K562 (cell line): ENCODE results near the gene TIMP2. TPM values are rescaled to one million over a fixed set of nuclear protein-coding genes. Genes with fewer than 3 reads are reported as not detected.

Experiments
- ATAC-seq: fragments of 200-7000 bp; cut with Tn5 transposase; 3 replicates; pipeline ENCODE4 v1.9.1; 2020; ENCODE audit warnings: moderate library complexity
- BruUV-seq: library from RNA; stranded (reverse); fragments of 400-500 nt; replicated peaks from 2 replicates; lab custom pipeline; 2021; lab: Mats Ljungman, UMichigan
- CTCF ChIA-PET: fragments of 300-600 bp; formaldehyde crosslinking; extraction: SDS; loops from one replicate; lab custom pipeline; 2021; ENCODE audit warnings: low intra/inter-chr PET ratio; lab: Yijun Ruan, JAX
- POLR2A ChIA-PET: fragments of 300-600, 350-650 bp; sonication (Branson Sonifier 250); formaldehyde crosslinking; extraction: SDS; loops from one replicate; lab custom pipeline; 2021; ENCODE audit warnings: antibody characterized with exemption, inconsistent platforms; lab: Yijun Ruan, JAX
- DNase-seq, 4 experiments: peaks; one replicate each; pipeline versions ENCODE4 v3.0.0 to v3.0.0-alpha.2; 2011 to 2018; ENCODE audit warnings: low spot score in 3 of 4, mixed read lengths in 3 of 4; ENCODE audit errors: extremely low read depth in 1 of 4
- FAIRE-seq: peaks from 2 replicates; lab custom pipeline; 2011; peaks lifted over from hg19 to GRCh38; lab: Jason Lieb, UNC
- H2AFZ ChIP-seq: 2 replicates; pipeline ENCODE4 v1.6.0; 2011; ENCODE audit warnings: low read depth, low read length, control low read depth, inconsistent platforms
- H3K27ac ChIP-seq: fragments of 200-600 bp; 3 replicates; pipeline ENCODE4 v1.8.0; 2011; ENCODE audit warnings: low read depth, mild to moderate bottlenecking, control low read depth, inconsistent platforms, low read length, moderate library complexity, mixed read lengths; ENCODE audit errors: extremely low read depth
- H3K27me3 ChIP-seq, 2 experiments: fragments of 300-600 bp in 1 of 2; 2 replicates in 1 of 2; 3 replicates in 1 of 2; pipeline versions ENCODE4 v1.6.0 to v1.8.0; 2011; ENCODE audit warnings: inconsistent platforms in 2 of 2, low read length in 2 of 2, mild to moderate bottlenecking in 1 of 2, mixed read lengths in 1 of 2, moderate library complexity in 1 of 2; ENCODE audit not compliant: control insufficient read depth in 2 of 2, insufficient read depth in 2 of 2
- H3K36me3 ChIP-seq: fragments of 300-600 bp; 3 replicates; pipeline ENCODE4 v1.8.0; 2011; ENCODE audit warnings: mild to moderate bottlenecking, low read length, inconsistent platforms; ENCODE audit not compliant: control insufficient read depth, insufficient read depth
- H3K4me1 ChIP-seq, 2 experiments: fragments of 200-600 bp in 1 of 2; replicated peaks in 1 of 2; 2 replicates in 1 of 2; 3 replicates in 1 of 2; pipeline versions ENCODE4 v1.5.1 to v1.8.0; 2011; ENCODE audit warnings: inconsistent platforms in 2 of 2, low read length in 2 of 2, mild to moderate bottlenecking in 1 of 2, mixed read lengths in 1 of 2, moderate library complexity in 1 of 2; ENCODE audit not compliant: control insufficient read depth in 2 of 2, insufficient read depth in 2 of 2
- H3K4me2 ChIP-seq: 2 replicates; pipeline ENCODE4 v1.6.1; 2011; ENCODE audit warnings: low read length, control low read depth, inconsistent platforms, mixed read lengths; ENCODE audit not compliant: insufficient read depth
- H3K4me3 ChIP-seq: fragments of 200-600 bp; sonication (generic), shearing (Covaris generic); 2 replicates; pipeline ENCODE4 v1.5.1; 2016; ENCODE audit warnings: control low read depth, inconsistent platforms
- H3K79me2 ChIP-seq: fragments of 200-600 bp; 3 replicates; pipeline ENCODE4 v1.8.0; 2011; ENCODE audit warnings: low read length, inconsistent platforms; ENCODE audit not compliant: control insufficient read depth, insufficient read depth
- H3K9ac ChIP-seq, 2 experiments: 2 replicates each; pipeline versions ENCODE4 v1.6.0 to v1.6.1; 2011; ENCODE audit warnings: low read depth in 2 of 2, low read length in 2 of 2, control low read depth in 1 of 2, inconsistent platforms in 1 of 2, mild to moderate bottlenecking in 1 of 2, mixed read lengths in 1 of 2; ENCODE audit not compliant: insufficient read depth in 1 of 2
- H3K9me1 ChIP-seq: one replicate; pipeline ENCODE4 v1.6.0; 2011; ENCODE audit warnings: inconsistent platforms, mild to moderate bottlenecking, low read length, moderate library complexity; ENCODE audit not compliant: control insufficient read depth, insufficient read depth
- H3K9me3 ChIP-seq: replicated peaks from 2 replicates; pipeline ENCODE4 v1.5.1; 2011; ENCODE audit warnings: low read depth, low read length, inconsistent platforms; ENCODE audit not compliant: control insufficient read depth, insufficient read depth
- H4K20me1 ChIP-seq: replicated peaks from 2 replicates; pipeline ENCODE4 v1.6.1; 2011; ENCODE audit warnings: low read length, inconsistent platforms, mixed read lengths; ENCODE audit not compliant: control insufficient read depth, insufficient read depth
- CREB3 ChIP-seq: fragments of 450-650 bp; conservative IDR thresholded peaks from 2 replicates; pipeline ENCODE4 v1.6.1; 2016; ENCODE audit warnings: missing genetic modification characterization, low read depth, mild to moderate bottlenecking, missing compliant biosample characterization, moderate library complexity
- FOXM1 ChIP-seq, 2 experiments: fragments of 450-650 bp in 1 of 2; sonication (generic) in 1 of 2; formaldehyde crosslinking in 1 of 2; IDR thresholded peaks; 2 replicates each; pipeline versions ENCODE4 v1.6.1 to v1.9.0; 2017 to 2022; ENCODE audit warnings: low read depth in 2 of 2, mild to moderate bottlenecking in 2 of 2, missing genetic modification reagents in 1 of 2, moderate library complexity in 1 of 2
- NFRKB ChIP-seq: fragments of 450-650 bp; IDR thresholded peaks from 2 replicates; pipeline ENCODE4 v1.6.1; 2016; ENCODE audit warnings: low read depth
- POLR2H ChIP-seq: IDR thresholded peaks from 2 replicates; pipeline ENCODE4 v1.6.1; 2016; ENCODE audit warnings: missing genetic modification characterization, low read depth, mild to moderate bottlenecking, control low read depth, missing compliant biosample characterization, moderate library complexity
- THRB ChIP-seq: fragments of 450-650 bp; formaldehyde crosslinking; conservative IDR thresholded peaks from 2 replicates; pipeline ENCODE4 v1.4.0; 2022; ENCODE audit warnings: mild to moderate bottlenecking, missing genetic modification characterization
- ZBTB5 ChIP-seq: fragments of 450-650 bp; IDR thresholded peaks from 2 replicates; pipeline ENCODE4 v1.6.1; 2017; ENCODE audit warnings: antibody characterized with exemption
- ZNF395 ChIP-seq: fragments of 200-800 bp; sonication (Bioruptor generic); IDR thresholded peaks from 2 replicates; pipeline ENCODE4 v1.6.1; 2017; ENCODE audit warnings: missing genetic modification characterization, missing compliant biosample characterization
- WGBS: fragments of 100-300 bp; shearing (Covaris generic); methylation state at CpG from one replicate; pipeline ENCODE4 v1.1.6; 2016; ENCODE audit warnings: low coverage, mixed read lengths; ENCODE audit not compliant: insufficient coverage; ENCODE audit errors: missing lambda C conversion rate; 5-methylcytosine and 5-hydroxymethylcytosine counted together
- in situ Hi-C: fragments of 300-500 bp; cut with MboI; formaldehyde crosslinking; loops from 4 replicates; pipeline ENCODE4 v1.15.0; 2018; ENCODE audit warnings: inconsistent platforms, mixed read lengths
- intact Hi-C: fragments of 100-400 bp; cut with micrococcal nuclease; formaldehyde crosslinking; loops from 2 replicates; pipeline ENCODE4 v1.14.2; 2022
- polyA plus RNA-seq, 8 experiments: library from polyadenylated mRNA; depleted of rRNA in 4 of 8; stranded (reverse) in 5 of 8; unstranded in 3 of 8; fragments of >200 nt; fragmentation: Nextera tagmentation in 2 of 8; fragmentation: Illumina TruSeq in 1 of 8; extraction: Ambion mirVana in 2 of 8; extraction: Trizol in 1 of 8; gene quantifications; 2 replicates each; pipeline versions ENCODE4 v1.2.1 to v1.2.3, GENCODE V29; 2011 to 2014; ENCODE audit warnings: inconsistent platforms in 1 of 8, missing spikeins in 1 of 8
- total RNA-seq, 7 experiments: library from RNA; depleted of rRNA in 6 of 7; stranded (reverse); fragments of >200 nt in 6 of 7; fragmentation: Illumina TruSeq in 2 of 7; extraction: Trizol in 2 of 7; gene quantifications; 2 replicates each; pipeline versions ENCODE4 v1.2.1 to v1.2.3, GENCODE V29; 2011 to 2021; ENCODE audit warnings: low replicate concordance in 1 of 7

The TIMP2 gene
- total and polyA plus RNA-seq, 9 of the 15 experiments (the other 6 are each of a cell fraction or from before 2014, with no cell fraction given), result 0.55 TPM; not detected in 8

GRCh38 chr17:78882540-78883088 lies 42.6 kb downstream of the TIMP2 start:
- Histone ChIP-seq H3K9ac (peak overlapping the region; percentile 14; a peak in 2 of 4 replicates), H3K36me3 (no peaks in the 10 kb centered on the region), H3K4me1 (peaks cover 16 to 34% of the 10 kb centered on the region in 2 experiments), H2AFZ (peak overlapping the region; percentile 91), H3K4me2 (peak overlapping the region; percentile 57; the same call in 1 of the 2 replicates), H3K27ac (peak overlapping the region; percentile 68; the same call in 2 of the 3 replicates), H3K4me3 (no peak overlapping the region), H3K9me1 (peaks cover 4% of the 10 kb centered on the region), H3K9me3 (no peaks in the 10 kb centered on the region), H4K20me1 (peaks cover 4% of the 10 kb centered on the region; the same call in 1 of the 2 replicates), H3K79me2 (no peaks in the 10 kb centered on the region), H3K27me3 (peaks cover 21 to 48% of the 10 kb centered on the region in 2 experiments; a peak in 4 of 5 replicates)
- ChIA-PET CTCF (no interaction called here), POLR2A (interaction anchor here (0.7 to 1.0 kb wide), 2 partner anchors 8 to 19 kb away, joined by 3 read pairs; no protein-coding TSS in a partner anchor)
- TF ChIP-seq THRB (CRISPR knock-in tag) (no peak), ZBTB5 (no peak), FOXM1 (IDR thresholded peaks at IDR 0.05; ENCODE audit: low read depth) (no peak), FOXM1 (CRISPR knock-in tag; IDR thresholded peaks at IDR 0.05; ENCODE audit: low read depth) (no peak), ZNF395 (CRISPR knock-in tag) (0 out of 2 replicates have a peak, but pooled peaks have one; percentile 40), CREB3 (0 out of 2 replicates have a peak, but pooled peaks have one; percentile 32), POLR2H (tag) (no peak), NFRKB (0 out of 2 replicates have a peak, but pooled peaks have one; percentile 39)
- intact Hi-C loops, result no loop called here
- in situ Hi-C loops, result loop anchor here (5.0 kb wide), 1 partner anchor 85 kb away; no protein-coding TSS in a partner anchor
- FAIRE-seq (no peak), DNase-seq (no peak), ATAC-seq (no peak)
- BruUV-seq, result no TSS peak
- WGBS, result 70% methylated on average over 14 of the region's 14 CpGs
